Fibroblast of lung (primary cell): ENCODE data around the gene CIAO3. TPM values are rescaled to one million over a fixed set of nuclear protein-coding genes. Genes with fewer than 3 reads are reported as not detected.
A peak's percentile ranks its signal among the peaks of the same experiment; 100 is the strongest.

Experiments used
- DNase-seq, 2 donors: peaks; one replicate each; pipeline versions ENCODE4 v3.0.0 to v3.0.0-alpha.2; 2010; ENCODE audit warnings: low read depth in 2 of 2
- H2AFZ ChIP-seq: 2 replicates; pipeline ENCODE4 v1.5.1; 2012; ENCODE audit warnings: low read length, control low read depth, inconsistent platforms
- H3K27ac ChIP-seq: 2 replicates; pipeline ENCODE4 v1.5.1; 2011; ENCODE audit warnings: low read length, control low read depth; ENCODE audit not compliant: insufficient read depth
- H3K27me3 ChIP-seq: 2 replicates; pipeline ENCODE4 v1.5.1; 2011; ENCODE audit warnings: mild to moderate bottlenecking, low read length; ENCODE audit not compliant: control insufficient read depth, insufficient read depth
- H3K36me3 ChIP-seq: 2 replicates; pipeline ENCODE4 v1.5.1; 2011; ENCODE audit warnings: low read length; ENCODE audit not compliant: control insufficient read depth, insufficient read depth
- H3K4me1 ChIP-seq: 2 replicates; pipeline ENCODE4 v1.5.1; 2011; ENCODE audit warnings: low read length; ENCODE audit not compliant: control insufficient read depth, insufficient read depth; ENCODE audit errors: extremely low read depth
- H3K4me2 ChIP-seq: 2 replicates; pipeline ENCODE4 v1.5.1; 2011; ENCODE audit warnings: low read length, control low read depth; ENCODE audit not compliant: insufficient read depth; ENCODE audit errors: extremely low read depth
- H3K4me3 ChIP-seq, 4 experiments: fragments of 200-600 bp in 1 of 4; sonication (generic) in 1 of 4; replicated peaks in 1 of 4; 2 replicates each; pipeline ENCODE4 v1.5.1; 2011 to 2016; ENCODE audit warnings: low read length in 4 of 4, low read depth in 3 of 4, mild to moderate bottlenecking in 3 of 4, control low read depth in 2 of 4, inconsistent platforms in 1 of 4, mixed read lengths in 1 of 4; ENCODE audit not compliant: insufficient read depth in 1 of 4; ENCODE audit errors: control extremely low read depth in 1 of 4
- H3K79me2 ChIP-seq: 2 replicates; pipeline ENCODE4 v1.5.1; 2012; ENCODE audit warnings: mild to moderate bottlenecking, low read length, inconsistent platforms; ENCODE audit not compliant: control insufficient read depth, insufficient read depth
- H3K9ac ChIP-seq: 2 replicates; pipeline ENCODE4 v1.5.1; 2011; ENCODE audit warnings: mild to moderate bottlenecking, low read length, control low read depth; ENCODE audit not compliant: insufficient read depth
- H3K9me3 ChIP-seq: 2 replicates; pipeline ENCODE4 v1.5.1; 2012; ENCODE audit warnings: low read depth, low read length; ENCODE audit not compliant: control insufficient read depth, insufficient read depth
- H4K20me1 ChIP-seq: 2 replicates; pipeline ENCODE4 v1.5.1; 2011; ENCODE audit warnings: low read length; ENCODE audit not compliant: control insufficient read depth, insufficient read depth; ENCODE audit errors: extremely low read depth
- CTCF ChIP-seq, 2 donors: IDR thresholded peaks in 1 of 2; conservative IDR thresholded peaks in 1 of 2; 1 replicate in 1 of 2; 2 replicates in 1 of 2; pipeline ENCODE4 v1.5.1; 2011 to 2012; ENCODE audit warnings: low read length in 2 of 2, control low read depth in 1 of 2, inconsistent platforms in 1 of 2, low read depth in 1 of 2, mild to moderate bottlenecking in 1 of 2
- EZH2 ChIP-seq: IDR thresholded peaks from 2 replicates; pipeline ENCODE4 v1.5.1; 2012; ENCODE audit warnings: low read length, control low read depth, mild to moderate bottlenecking; ENCODE audit errors: missing control alignments
- polyA plus RNA-seq, 2 donors: library from polyadenylated mRNA; depleted of rRNA in 1 of 2; stranded (reverse) in 1 of 2; unstranded in 1 of 2; fragments of >200 nt; gene quantifications; 2 replicates each; pipeline ENCODE4 v1.2.1, GENCODE V29; 2011 to 2012; ENCODE audit warnings: missing spikeins in 1 of 2
- total RNA-seq: library from RNA; depleted of rRNA; stranded (reverse); fragments of >200 nt; gene quantifications from 2 replicates; pipeline ENCODE4 v1.2.1, GENCODE V29; 2014

Gene CIAO3
- total and polyA plus RNA-seq, 2 donors (not counting 1 experiment from before 2014, with no cell fraction given), result 9.3 to 31.0 TPM

- Histone ChIP-seq H3K79me2 (peaks cover 3% of the 10 kb centered on the region), H3K4me1 (no peaks in the 10 kb centered on the region), H3K4me2 (no peak overlapping the region), H3K27ac (no peak overlapping the region), H3K4me3 (no peak overlapping the region), H3K36me3 (peaks cover 3% of the 10 kb centered on the region), H3K27me3 (no peaks in the 10 kb centered on the region), H3K9me3 (no peaks in the 10 kb centered on the region), H2AFZ (no peak overlapping the region), H4K20me1 (no peaks in the 10 kb centered on the region), H3K9ac (no peak overlapping the region)
- DNase-seq, result no peak
- TF ChIP-seq CTCF (conservative IDR thresholded peaks at IDR 0.05 in 1 of 2, IDR thresholded peaks at IDR 0.05 in 1 of 2; ENCODE audit: low read depth in 1 of 2, low read length in 2 of 2) (no peak), EZH2 (no peak)
These were observed 1.3 kb upstream of the CIAO3 start for GRCh38 chr16:741986-742629.

- Histone ChIP-seq H3K9ac (peak overlapping the region; percentile 60), H3K36me3 (peaks cover 8% of the 10 kb centered on the region), H2AFZ (no peak overlapping the region), H3K27ac (peak overlapping the region; percentile 24), H3K4me3 (peak overlapping the region; percentile 55 to 91 (median 64)), H4K20me1 (no peaks in the 10 kb centered on the region), H3K4me1 (no peaks in the 10 kb centered on the region), H3K79me2 (peaks cover 3% of the 10 kb centered on the region), H3K4me2 (peak overlapping the region; percentile 79), H3K27me3 (no peaks in the 10 kb centered on the region), H3K9me3 (no peaks in the 10 kb centered on the region)
- TF ChIP-seq CTCF (conservative IDR thresholded peaks at IDR 0.05 in 1 of 2, IDR thresholded peaks at IDR 0.05 in 1 of 2; ENCODE audit: low read depth in 1 of 2, low read length in 2 of 2), result no peak
- TF ChIP-seq EZH2, result no peak
- no peak for DNase-seq
These were observed 386 bp downstream of the CIAO3 start for GRCh38 chr16:740459-740763.

- Histone ChIP-seq H3K4me3 (peak overlapping the region; percentile 55 to 91 (median 64)), H3K79me2 (peaks cover 3% of the 10 kb centered on the region), H3K4me1 (no peaks in the 10 kb centered on the region), H2AFZ (no peak overlapping the region), H3K9me3 (no peaks in the 10 kb centered on the region), H4K20me1 (no peaks in the 10 kb centered on the region), H3K4me2 (peak overlapping the region; percentile 79), H3K27me3 (no peaks in the 10 kb centered on the region), H3K27ac (peak overlapping the region; percentile 24), H3K36me3 (peaks cover 10% of the 10 kb centered on the region), H3K9ac (peak overlapping the region; percentile 60)
- DNase-seq, result no peak
- TF ChIP-seq EZH2, result no peak
- TF ChIP-seq CTCF (conservative IDR thresholded peaks at IDR 0.05 in 1 of 2, IDR thresholded peaks at IDR 0.05 in 1 of 2; ENCODE audit: low read depth in 1 of 2, low read length in 2 of 2), result no peak
These were observed 988 bp downstream of the CIAO3 start for GRCh38 chr16:739560-740458.
